PC-9 (cell line): ENCODE data around the gene SMIM8.

ENCODE experiments used
- EZH2 ChIP-seq: fragments of 200-600 bp; sonication (generic); IDR thresholded peaks from 2 replicates; pipeline ENCODE4 v1.8.0; 2017; ENCODE audit warnings: antibody characterized with exemption, low read depth
- TF ChIP-seq, protein P1 (sequence below): fragments of 200-600 bp; sonication (generic); conservative IDR thresholded peaks from 2 replicates; pipeline ENCODE4 v1.6.1; 2017; ENCODE audit warnings: mixed run types, antibody characterized with exemption, mild to moderate bottlenecking, moderate library complexity

DNA sequence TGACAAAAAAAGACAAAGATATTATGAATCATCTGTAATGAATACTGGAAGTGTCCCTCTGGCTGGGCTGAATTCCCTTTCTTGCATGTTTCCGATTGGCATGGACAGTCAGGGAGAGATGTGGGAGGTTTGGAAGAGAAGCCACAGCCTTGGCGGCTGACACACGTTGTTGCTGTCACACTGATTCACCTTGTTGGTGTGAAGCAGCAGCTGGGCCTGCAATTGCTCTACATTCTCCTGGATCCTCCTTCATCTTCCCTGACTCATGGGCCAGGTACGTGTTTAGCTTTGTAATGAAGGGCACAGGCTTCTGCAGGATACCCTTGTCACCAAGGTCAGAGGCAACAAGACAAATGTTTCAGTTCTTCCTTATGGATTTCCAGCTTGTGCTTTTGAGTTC lies 13.4 kb upstream of the SMIM8 start:
- TF ChIP-seq, protein P1, sequence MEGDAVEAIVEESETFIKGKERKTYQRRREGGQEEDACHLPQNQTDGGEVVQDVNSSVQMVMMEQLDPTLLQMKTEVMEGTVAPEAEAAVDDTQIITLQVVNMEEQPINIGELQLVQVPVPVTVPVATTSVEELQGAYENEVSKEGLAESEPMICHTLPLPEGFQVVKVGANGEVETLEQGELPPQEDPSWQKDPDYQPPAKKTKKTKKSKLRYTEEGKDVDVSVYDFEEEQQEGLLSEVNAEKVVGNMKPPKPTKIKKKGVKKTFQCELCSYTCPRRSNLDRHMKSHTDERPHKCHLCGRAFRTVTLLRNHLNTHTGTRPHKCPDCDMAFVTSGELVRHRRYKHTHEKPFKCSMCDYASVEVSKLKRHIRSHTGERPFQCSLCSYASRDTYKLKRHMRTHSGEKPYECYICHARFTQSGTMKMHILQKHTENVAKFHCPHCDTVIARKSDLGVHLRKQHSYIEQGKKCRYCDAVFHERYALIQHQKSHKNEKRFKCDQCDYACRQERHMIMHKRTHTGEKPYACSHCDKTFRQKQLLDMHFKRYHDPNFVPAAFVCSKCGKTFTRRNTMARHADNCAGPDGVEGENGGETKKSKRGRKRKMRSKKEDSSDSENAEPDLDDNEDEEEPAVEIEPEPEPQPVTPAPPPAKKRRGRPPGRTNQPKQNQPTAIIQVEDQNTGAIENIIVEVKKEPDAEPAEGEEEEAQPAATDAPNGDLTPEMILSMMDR = no peak
- TF ChIP-seq EZH2 = no peak
